Subcutaneous abdominal adipose tissue (tissue), 5 donors: ENCODE measurements around the gene PC.

ENCODE experiments used
- H3K27ac ChIP-seq: one replicate; pipeline ENCODE4 v1.7.0; 2013; ENCODE audit warnings: low read depth, mild to moderate bottlenecking, inconsistent platforms, low read length, moderate library complexity
- H3K27me3 ChIP-seq, 5 donors: one replicate each; pipeline ENCODE4 v1.7.0; 2013; ENCODE audit warnings: low read length in 5 of 5, inconsistent platforms in 1 of 5; ENCODE audit not compliant: control insufficient read depth in 5 of 5, insufficient read depth in 4 of 5
- H3K36me3 ChIP-seq, 5 donors: one replicate each; pipeline ENCODE4 v1.7.0; 2013; ENCODE audit warnings: low read length in 5 of 5; ENCODE audit not compliant: control insufficient read depth in 5 of 5, insufficient read depth in 5 of 5
- H3K4me1 ChIP-seq, 5 donors: one replicate each; pipeline ENCODE4 v1.7.0; 2013; ENCODE audit warnings: low read length in 5 of 5, mild to moderate bottlenecking in 3 of 5, moderate library complexity in 1 of 5; ENCODE audit not compliant: control insufficient read depth in 5 of 5, insufficient read depth in 5 of 5
- H3K4me3 ChIP-seq, 5 donors: one replicate each; pipeline ENCODE4 v1.7.0; 2013; ENCODE audit warnings: low read length in 5 of 5, low read depth in 1 of 5
- H3K9ac ChIP-seq, 5 donors: one replicate each; pipeline ENCODE4 v1.7.0; 2013; ENCODE audit warnings: low read length in 5 of 5, mild to moderate bottlenecking in 4 of 5, moderate library complexity in 3 of 5
- H3K9me3 ChIP-seq, 5 donors: one replicate each; pipeline ENCODE4 v1.7.0; 2013; ENCODE audit warnings: low read length in 5 of 5; ENCODE audit not compliant: control insufficient read depth in 5 of 5
- donor health status: healthy.
- donor health status: healthy.
- donor health status: healthy.
- donor health status: healthy.
- donor health status: healthy.

The PC gene

DNA sequence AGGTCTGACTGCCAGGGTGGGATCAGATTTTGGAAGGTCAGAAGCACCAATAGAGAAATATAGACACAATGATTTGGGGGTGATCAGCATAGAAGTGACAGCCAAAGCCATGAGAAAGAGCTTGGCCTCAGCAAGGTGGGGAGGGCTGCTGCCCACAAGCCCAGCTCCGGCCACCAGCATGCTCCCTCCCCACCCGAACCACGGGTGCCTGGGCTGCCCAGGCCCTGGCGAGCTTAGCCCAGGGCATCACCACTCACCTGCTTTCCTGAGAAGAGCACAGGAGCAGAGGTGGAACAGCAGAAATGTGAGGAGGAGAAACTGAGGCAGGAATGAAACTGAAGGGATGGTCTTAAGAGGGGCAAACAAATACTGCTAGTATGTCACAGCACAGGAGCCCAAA lies 52.6 kb downstream of the PC start:
- Histone ChIP-seq H3K9ac (peak overlapping the region in 1 of 5 donors; percentile 27), H3K36me3 (peaks cover 0 to 5% (median 0%) of the 10 kb centered on the region in 5 donors), H3K4me1 (peaks cover 17 to 78% (median 66%) of the 10 kb centered on the region in 5 donors), H3K27ac (peak overlapping the region; percentile 55), H3K27me3 (no peaks in the 10 kb centered on the region), H3K9me3 (no peaks in the 10 kb centered on the region), H3K4me3 (peak overlapping the region in 2 of 5 donors; percentile 19)

DNA sequence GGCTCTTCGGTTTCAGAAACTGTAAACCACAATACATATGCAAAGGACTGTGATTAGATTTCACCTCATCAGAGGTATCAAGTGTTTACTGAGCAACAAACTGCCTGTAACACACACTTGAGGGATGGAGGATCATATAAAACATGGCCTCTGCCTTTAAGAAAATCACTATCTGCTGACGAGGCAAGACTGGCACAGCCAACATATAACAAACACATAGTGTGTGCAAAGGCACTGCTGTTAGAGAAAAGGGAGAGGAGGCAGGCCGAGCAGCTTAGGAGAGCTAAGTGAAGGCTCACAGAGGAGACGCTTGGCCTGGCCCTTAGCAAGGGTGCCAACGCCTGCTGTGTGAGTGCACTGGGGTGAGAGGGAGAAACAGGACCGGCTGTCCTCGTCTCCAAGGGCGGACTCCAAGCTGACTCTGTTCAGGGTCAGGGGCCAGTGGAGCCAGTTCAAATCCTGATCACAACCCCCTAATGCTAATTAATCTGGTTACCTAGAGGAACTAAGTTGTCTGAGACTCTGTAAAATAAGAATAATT lies 53.1 kb downstream of the PC start:
- Histone ChIP-seq H3K4me1 (peaks cover 17 to 78% (median 66%) of the 10 kb centered on the region in 5 donors), H3K27ac (peak overlapping the region; percentile 55), H3K9me3 (no peaks in the 10 kb centered on the region), H3K4me3 (peak overlapping the region in 1 of 5 donors; percentile 8), H3K27me3 (no peaks in the 10 kb centered on the region), H3K9ac (peak overlapping the region in 3 of 5 donors; percentile 8 to 27 (median 23)), H3K36me3 (peaks cover 0 to 2% (median 0%) of the 10 kb centered on the region in 5 donors)

- Histone ChIP-seq H3K36me3 (no peaks in the 10 kb centered on the region), H3K9ac (peak overlapping the region in 2 of 5 donors; percentile 8 to 23), H3K27ac (peak overlapping the region; percentile 55), H3K4me1 (peaks cover 17 to 78% (median 66%) of the 10 kb centered on the region in 5 donors), H3K4me3 (no peak overlapping the region), H3K27me3 (no peaks in the 10 kb centered on the region), H3K9me3 (no peaks in the 10 kb centered on the region)
These were observed 53.6 kb downstream of the PC start for GRCh38 chr11:66904561-66904960.

GRCh38 chr11:66904055-66904454 lies 54.1 kb downstream of the PC start:
- Histone ChIP-seq H3K27me3 (no peaks in the 10 kb centered on the region), H3K4me3 (no peak overlapping the region), H3K4me1 (peaks cover 17 to 73% (median 66%) of the 10 kb centered on the region in 5 donors), H3K9ac (no peak overlapping the region), H3K27ac (peak overlapping the region; percentile 55), H3K9me3 (no peaks in the 10 kb centered on the region), H3K36me3 (no peaks in the 10 kb centered on the region)

DNA sequence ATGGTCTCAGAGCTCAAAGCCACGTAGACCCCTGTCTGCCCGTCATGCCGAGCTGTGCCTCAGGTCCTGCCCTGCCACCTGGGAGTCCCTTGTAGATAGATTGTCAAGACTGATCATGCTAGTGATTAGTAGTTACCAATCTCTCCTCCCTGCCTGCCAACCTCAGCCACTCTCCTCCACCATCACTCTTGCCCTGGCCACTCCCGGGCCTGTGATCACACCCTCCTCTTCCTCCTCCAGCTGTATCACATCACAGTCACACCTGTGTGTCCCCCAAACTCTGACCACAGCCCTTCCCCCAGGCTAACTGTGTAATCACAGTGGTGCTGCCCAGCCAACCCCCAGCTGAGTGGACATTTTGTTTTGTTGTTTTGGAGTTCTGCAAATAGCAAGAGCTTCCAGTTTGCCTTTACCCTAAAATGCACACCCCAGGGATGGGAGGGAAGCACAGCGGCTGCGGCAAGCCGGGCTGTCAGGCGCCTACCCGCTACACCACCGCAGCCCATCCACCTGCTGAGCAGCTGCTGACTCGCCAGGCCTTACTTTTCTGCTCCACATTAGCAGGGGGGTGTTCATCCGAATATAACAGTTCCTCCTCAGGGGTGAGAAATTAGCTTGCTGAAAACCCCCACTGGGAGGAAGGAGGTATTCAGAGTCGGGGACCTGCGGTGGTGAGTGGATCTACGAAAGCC lies 55.6 kb downstream of the PC start:
- peak overlapping the region in 3 of 5 donors; percentile 1 to 37 (median 9) for H3K4me3 ChIP-seq
- H3K27me3 ChIP-seq: no peaks in the 10 kb centered on the region
- peak overlapping the region in 3 of 5 donors; percentile 7 to 55 (median 29) for H3K9ac ChIP-seq
- H3K36me3 ChIP-seq: no peaks in the 10 kb centered on the region
- H3K27ac ChIP-seq: peak overlapping the region; percentile 74
- no peaks in the 10 kb centered on the region for H3K9me3 ChIP-seq
- H3K4me1 ChIP-seq: peaks cover 11 to 59% (median 52%) of the 10 kb centered on the region in 5 donors

DNA sequence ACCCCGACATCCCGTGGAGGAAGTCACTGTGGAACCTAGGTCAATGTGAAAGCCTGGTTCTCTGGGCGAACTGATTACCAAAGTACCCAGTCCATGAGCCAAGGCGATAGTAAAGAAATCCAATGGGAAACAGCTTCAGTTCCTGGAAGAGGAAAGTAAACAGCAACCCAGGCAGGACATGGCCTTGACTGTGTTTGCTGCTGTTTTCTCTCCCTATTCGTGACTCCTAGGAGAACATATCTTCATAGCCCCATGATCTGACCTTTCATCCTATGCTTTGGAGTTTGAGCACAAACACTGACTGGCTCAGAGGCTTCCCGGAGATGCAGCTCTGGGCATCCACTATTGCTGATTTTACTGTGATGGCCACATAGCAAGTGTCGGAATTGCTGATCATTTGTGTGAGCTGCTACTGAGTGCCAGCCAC lies 56.2 kb downstream of the PC start:
- peak overlapping the region; percentile 74 for H3K27ac ChIP-seq

GRCh38 chr11:66894141-66894540 lies 64.0 kb downstream of the PC start:
- Histone ChIP-seq H3K27ac (no peak overlapping the region), H3K9ac (no peak overlapping the region), H3K9me3 (no peaks in the 10 kb centered on the region), H3K36me3 (no peaks in the 10 kb centered on the region), H3K27me3 (no peaks in the 10 kb centered on the region), H3K4me3 (no peak overlapping the region), H3K4me1 (peaks cover 0 to 27% (median 3%) of the 10 kb centered on the region in 5 donors)

More for the DNA sequence above, 56.2 kb downstream of the PC start:
- H3K9me3 ChIP-seq: no peaks in the 10 kb centered on the region
- no peaks in the 10 kb centered on the region for H3K27me3 ChIP-seq
- no peak overlapping the region for H3K4me3 ChIP-seq
- no peaks in the 10 kb centered on the region for H3K36me3 ChIP-seq
- H3K4me1 ChIP-seq: peaks cover 9 to 52% (median 46%) of the 10 kb centered on the region in 5 donors
- H3K9ac ChIP-seq: peak overlapping the region in 1 of 5 donors; percentile 7

DNA sequence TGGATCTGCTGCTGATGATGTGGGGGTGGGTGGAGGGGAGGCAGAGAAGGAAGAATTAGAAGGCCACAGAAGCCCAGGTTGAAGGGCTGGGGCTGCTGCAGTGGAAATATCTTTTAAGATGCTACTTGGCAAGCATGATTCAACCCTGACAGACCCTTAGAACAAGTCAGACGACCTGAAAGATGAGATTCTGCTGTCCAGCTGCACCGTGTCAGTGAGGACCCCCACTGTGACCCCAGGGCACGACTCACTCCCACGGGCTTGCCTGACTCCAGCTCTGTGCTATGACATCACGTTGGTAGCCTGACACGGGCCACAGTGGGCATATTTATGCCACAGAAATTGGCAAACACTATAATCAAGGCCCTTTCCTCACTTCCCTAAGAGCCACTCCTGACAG lies 65.3 kb downstream of the PC start:
- H3K36me3 ChIP-seq: peaks cover 0 to 2% (median 0%) of the 10 kb centered on the region in 5 donors
- peaks cover 0 to 28% (median 6%) of the 10 kb centered on the region in 5 donors for H3K4me1 ChIP-seq
- no peak overlapping the region for H3K4me3 ChIP-seq
- no peaks in the 10 kb centered on the region for H3K27me3 ChIP-seq
- H3K27ac ChIP-seq: peak overlapping the region; percentile 16
- no peak overlapping the region for H3K9ac ChIP-seq
- no peaks in the 10 kb centered on the region for H3K9me3 ChIP-seq

DNA sequence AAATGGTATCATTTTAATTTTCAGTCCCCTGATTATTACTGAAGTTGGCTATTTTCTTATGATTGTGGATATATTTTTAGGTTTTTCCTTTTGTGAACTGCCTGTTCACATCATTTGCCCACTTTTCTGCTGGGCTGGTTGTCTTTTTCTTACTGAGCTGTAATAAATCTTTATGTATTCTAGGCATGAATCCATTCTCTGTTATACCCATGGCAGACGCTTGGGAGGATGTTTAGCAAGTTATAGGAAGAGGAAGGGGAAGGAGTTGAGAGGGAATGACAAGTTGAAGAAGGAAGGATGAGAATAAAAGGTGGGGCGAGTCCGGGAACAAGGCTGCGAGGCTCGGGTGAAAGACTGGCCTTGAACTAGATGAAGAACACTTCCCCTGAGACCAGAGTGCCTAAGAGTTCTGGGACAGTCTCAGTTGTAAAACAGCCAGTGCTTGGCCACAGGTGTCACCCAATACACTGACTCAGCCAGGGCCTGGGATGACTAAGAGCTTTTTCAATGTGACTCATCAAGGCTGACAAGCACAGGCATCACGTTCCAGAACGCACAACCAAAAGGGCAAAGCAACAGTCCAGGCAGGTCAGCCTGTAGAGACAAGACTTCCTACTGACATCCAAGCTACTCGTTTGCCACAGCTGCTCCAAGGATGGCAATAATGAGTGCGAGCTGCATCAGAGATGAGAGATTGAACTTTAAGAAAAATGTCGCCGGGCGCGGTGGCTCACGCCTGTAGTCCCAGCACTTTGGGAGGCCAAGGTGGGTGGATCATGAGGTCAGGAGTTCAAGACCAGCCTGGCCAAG lies 66.1 kb downstream of the PC start:
- H3K9ac ChIP-seq: no peak overlapping the region
- H3K27me3 ChIP-seq: no peaks in the 10 kb centered on the region
- no peaks in the 10 kb centered on the region for H3K9me3 ChIP-seq
- no peak overlapping the region for H3K4me3 ChIP-seq
- peaks cover 0 to 35% (median 14%) of the 10 kb centered on the region in 5 donors for H3K4me1 ChIP-seq
- H3K36me3 ChIP-seq: peaks cover 0 to 2% (median 0%) of the 10 kb centered on the region in 5 donors
- H3K27ac ChIP-seq: peak overlapping the region; percentile 30
